Spleen (tissue), 11 donors: ENCODE measurements around the gene PHC2. TPM values are rescaled to one million over a fixed set of nuclear protein-coding genes. Genes with fewer than 3 reads are reported as not detected.

ENCODE experiments used
- DNase-seq: peaks from one replicate; pipeline ENCODE4 v3.0.0-alpha.2; 2020
- H3K27ac ChIP-seq, 8 donors: fragments of 200-600 bp; sonication (generic) in 7 of 8; 1 replicate in 4 of 8; 2 replicates in 4 of 8; pipeline versions ENCODE4 v1.5.0 to v1.8.0; 2016 to 2021; ENCODE audit warnings: inconsistent platforms in 4 of 8, mild to moderate bottlenecking in 4 of 8, moderate library complexity in 1 of 8
- H3K27me3 ChIP-seq, 7 donors: fragments of 200-600 bp; sonication (generic) in 6 of 7; replicated peaks in 1 of 7; 1 replicate in 4 of 7; 2 replicates in 3 of 7; pipeline versions ENCODE4 v1.5.0 to v1.8.0; 2016 to 2021; ENCODE audit warnings: inconsistent platforms in 3 of 7, mild to moderate bottlenecking in 1 of 7
- H3K36me3 ChIP-seq, 6 donors: fragments of 200-600 bp; sonication (generic) in 5 of 6; 1 replicate in 4 of 6; 2 replicates in 2 of 6; pipeline versions ENCODE4 v1.5.0 to v1.8.0; 2016 to 2021; ENCODE audit warnings: inconsistent platforms in 2 of 6
- H3K4me1 ChIP-seq, 6 donors: fragments of 200-600 bp; sonication (generic) in 5 of 6; 1 replicate in 3 of 6; 2 replicates in 3 of 6; pipeline versions ENCODE4 v1.5.0 to v1.8.0; 2016 to 2021; ENCODE audit warnings: inconsistent platforms in 3 of 6
- H3K4me3 ChIP-seq, 8 donors: fragments of 200-600 bp; sonication (generic) in 7 of 8; 1 replicate in 4 of 8; 2 replicates in 4 of 8; pipeline versions ENCODE4 v1.5.0 to v1.8.0; 2016 to 2021; ENCODE audit warnings: inconsistent platforms in 4 of 8, mild to moderate bottlenecking in 4 of 8, moderate library complexity in 2 of 8
- H3K9me3 ChIP-seq, 8 donors: fragments of 200-600 bp; sonication (generic) in 7 of 8; 1 replicate in 4 of 8; 2 replicates in 4 of 8; pipeline versions ENCODE4 v1.5.0 to v1.8.0; 2016 to 2021; ENCODE audit warnings: inconsistent platforms in 4 of 8
- POLR2A ChIP-seq, 3 donors: fragments of 450-650 bp; IDR thresholded peaks; one replicate each; pipeline ENCODE4 v1.5.1; 2017; ENCODE audit warnings: antibody characterized with exemption in 3 of 3, mild to moderate bottlenecking in 1 of 3
- POLR2AphosphoS5 ChIP-seq, 3 donors: sonication (generic); formaldehyde crosslinking; IDR thresholded peaks; one replicate each; pipeline ENCODE4 v1.5.1; 2017; ENCODE audit warnings: antibody characterized with exemption in 3 of 3
- WGBS, 5 donors: extraction: QIAGEN DNeasy Blood & Tissue Kit in 3 of 5; methylation state at CpG; one replicate each; pipeline versions ENCODE4 v1.1.5 to v1.1.7; 2013 to 2018; 5-methylcytosine and 5-hydroxymethylcytosine counted together
- intact Hi-C: fragments of 100-400 bp; cut with DNase I; formaldehyde crosslinking; loops from one replicate; pipeline ENCODE4 v1.15.0; 2023; ENCODE audit warnings: low total_unique reads
- polyA plus RNA-seq, 3 donors: library from polyadenylated mRNA; stranded (reverse); fragments of 200-250 nt; gene quantifications; one replicate each; pipeline ENCODE4 v1.2.1, GENCODE V29; 2013
- total RNA-seq, 7 donors: library from RNA; depleted of rRNA in 3 of 7; stranded (reverse); fragments of >200 nt in 3 of 7; fragmentation: NEBNext Ultra II Directional in 4 of 7; extraction: Animal tissue kit (Norgen Biotek cat#: 25700) in 4 of 7; gene quantifications; one replicate each; pipeline versions ENCODE4 v1.1.0 to v1.2.1, GENCODE V29; 2016 to 2021
- TF ChIP-seq, protein P1 (sequence below), 11 experiments: fragments of 200-600 bp in 7 of 11; fragments of 450-650 bp in 4 of 11; sonication (generic) in 4 of 11; IDR thresholded peaks in 8 of 11; conservative IDR thresholded peaks in 3 of 11; 1 replicate in 7 of 11; 2 replicates in 4 of 11; pipeline versions ENCODE4 v1.4.0 to v1.8.0; 2016 to 2021; ENCODE audit warnings: antibody characterized with exemption in 11 of 11, inconsistent platforms in 4 of 11, mild to moderate bottlenecking in 1 of 11
- donor health status: healthy with polysubstance abuse.
- donor health status: DM: no; HTN: no; CAD: no; lungs with moderate emphysema.
- donor health status: DM: no; HTN: no; CAD: no.
- donor health status: Bipolar disorder and iron deficiency.
- donor health status: healthy.
- donor health status: DM: no; HTN: no; CAD: no.
- donor health status: DM: yes; HTN: yes; CAD: no.

The PHC2 gene
- total and polyA plus RNA-seq, 10 donors, result 51.1 to 272 (median 136) TPM

DNA sequence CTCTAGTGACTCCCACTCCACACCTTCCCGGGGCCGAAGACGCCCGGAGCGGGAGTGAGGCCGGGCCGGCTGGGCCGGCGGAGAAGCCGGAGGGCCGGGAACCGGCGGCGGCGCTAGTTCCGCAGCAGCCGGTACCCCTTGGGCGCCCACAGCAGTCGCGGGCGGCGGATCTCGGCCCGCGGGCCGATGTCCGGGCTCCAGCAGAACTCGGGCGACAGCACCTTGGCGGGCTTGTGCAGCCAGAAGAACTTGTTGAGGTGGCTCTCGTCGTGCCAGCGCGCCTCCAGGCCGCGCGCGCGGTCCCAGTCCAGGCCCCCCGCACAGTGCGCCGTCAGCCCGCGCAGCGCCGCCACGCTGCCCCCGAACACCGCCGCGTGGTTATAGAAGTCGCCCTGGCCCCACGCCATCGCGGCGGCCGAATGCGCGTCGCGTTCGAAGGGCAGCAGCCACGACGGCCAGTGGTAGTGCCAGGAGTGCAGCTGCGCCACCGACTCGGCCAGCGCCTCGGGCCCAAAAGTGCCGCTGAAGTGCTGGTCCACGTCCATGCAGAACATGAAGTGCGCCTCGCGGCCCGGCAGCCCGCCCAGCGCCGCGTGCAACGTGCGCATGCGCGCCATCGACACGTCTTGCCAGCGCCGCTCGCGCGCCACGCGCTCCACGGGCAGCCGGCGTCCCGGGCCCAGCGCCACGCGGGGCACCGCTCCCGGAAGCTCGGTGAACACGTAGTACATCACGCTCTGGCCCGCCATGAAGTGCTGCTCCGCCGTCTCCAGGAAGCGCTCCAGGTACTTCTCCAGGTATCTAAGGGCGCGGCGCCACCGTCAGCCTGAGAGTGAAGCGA lies 124.0 kb downstream of the PHC2 start:
- peak in 2 of 3 donors; percentile 23 to 63 for TF ChIP-seq POLR2AphosphoS5 (IDR thresholded peaks at IDR 0.05)
- TF ChIP-seq, protein P1, sequence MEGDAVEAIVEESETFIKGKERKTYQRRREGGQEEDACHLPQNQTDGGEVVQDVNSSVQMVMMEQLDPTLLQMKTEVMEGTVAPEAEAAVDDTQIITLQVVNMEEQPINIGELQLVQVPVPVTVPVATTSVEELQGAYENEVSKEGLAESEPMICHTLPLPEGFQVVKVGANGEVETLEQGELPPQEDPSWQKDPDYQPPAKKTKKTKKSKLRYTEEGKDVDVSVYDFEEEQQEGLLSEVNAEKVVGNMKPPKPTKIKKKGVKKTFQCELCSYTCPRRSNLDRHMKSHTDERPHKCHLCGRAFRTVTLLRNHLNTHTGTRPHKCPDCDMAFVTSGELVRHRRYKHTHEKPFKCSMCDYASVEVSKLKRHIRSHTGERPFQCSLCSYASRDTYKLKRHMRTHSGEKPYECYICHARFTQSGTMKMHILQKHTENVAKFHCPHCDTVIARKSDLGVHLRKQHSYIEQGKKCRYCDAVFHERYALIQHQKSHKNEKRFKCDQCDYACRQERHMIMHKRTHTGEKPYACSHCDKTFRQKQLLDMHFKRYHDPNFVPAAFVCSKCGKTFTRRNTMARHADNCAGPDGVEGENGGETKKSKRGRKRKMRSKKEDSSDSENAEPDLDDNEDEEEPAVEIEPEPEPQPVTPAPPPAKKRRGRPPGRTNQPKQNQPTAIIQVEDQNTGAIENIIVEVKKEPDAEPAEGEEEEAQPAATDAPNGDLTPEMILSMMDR (IDR thresholded peaks at IDR 0.05 in 8 of 11, conservative IDR thresholded peaks at IDR 0.05 in 3 of 11), result no peak
- Histone ChIP-seq H3K36me3 (peaks cover 0 to under 1% (median 0%) of the 10 kb centered on the region in 6 donors), H3K27me3 (peaks cover 0 to 27% (median 11%) of the 10 kb centered on the region in 7 donors), H3K9me3 (no peaks in the 10 kb centered on the region), H3K27ac (no peak overlapping the region), H3K4me3 (peak overlapping the region in 7 of 8 donors; percentile 4 to 58 (median 25)), H3K4me1 (peaks cover 8 to 29% (median 17%) of the 10 kb centered on the region in 6 donors)
- intact Hi-C loops, result no loop called here
- DNase-seq, result peak; percentile 75
- WGBS, 5 donors, result 13 to 76% (median 20%) methylated on average over 9 to 113 of the region's 113 CpGs

DNA sequence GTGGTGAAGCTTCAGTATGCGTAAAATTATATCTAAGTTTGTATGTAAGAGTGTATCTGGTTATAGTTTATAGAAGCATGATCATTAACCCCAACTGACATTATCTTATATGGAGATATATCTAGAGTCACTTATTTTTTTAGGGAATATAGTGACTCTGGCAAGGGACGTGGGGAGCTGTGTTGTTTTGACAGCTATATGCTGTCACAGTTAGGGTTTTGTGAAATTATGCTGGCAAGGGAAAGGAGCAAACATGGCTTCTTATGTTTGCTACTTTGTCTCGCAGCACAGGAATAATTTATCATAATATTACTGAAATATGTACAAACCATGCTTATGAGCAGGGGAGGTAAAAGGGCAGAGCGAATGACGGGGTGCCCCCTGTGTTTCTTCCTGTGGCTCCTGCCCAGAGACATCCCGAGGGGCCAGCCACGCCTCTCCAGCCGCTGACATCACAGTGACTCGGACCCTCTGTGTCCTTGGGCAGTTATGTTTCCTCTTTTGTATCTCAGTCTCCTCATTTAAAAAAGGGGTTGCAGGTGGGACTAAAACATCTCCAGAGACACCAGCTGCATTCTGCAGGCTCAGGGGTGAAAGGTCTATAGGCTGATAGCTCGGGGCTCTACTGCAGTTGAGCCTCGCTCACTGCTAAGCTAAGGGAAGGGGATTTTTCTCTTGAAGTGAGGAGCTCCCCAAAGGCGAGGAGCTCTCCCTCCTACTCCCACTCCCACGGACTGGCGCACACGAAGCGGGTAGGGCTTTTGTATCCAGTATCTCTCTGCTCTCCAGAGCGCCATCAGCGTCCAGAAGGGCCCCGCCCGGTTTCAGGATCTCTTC lies 124.9 kb downstream of the PHC2 start:
- 50 to 61% (median 53%) methylated on average over 16 to 20 of the region's 20 CpGs for WGBS, 5 donors
- peak; percentile 41 for DNase-seq
- TF ChIP-seq, protein P1 (IDR thresholded peaks at IDR 0.05 in 8 of 11, conservative IDR thresholded peaks at IDR 0.05 in 3 of 11), result no peak
- TF ChIP-seq POLR2AphosphoS5 (IDR thresholded peaks at IDR 0.05) (no peak), POLR2A (IDR thresholded peaks at IDR 0.05) (no peak)

DNA sequence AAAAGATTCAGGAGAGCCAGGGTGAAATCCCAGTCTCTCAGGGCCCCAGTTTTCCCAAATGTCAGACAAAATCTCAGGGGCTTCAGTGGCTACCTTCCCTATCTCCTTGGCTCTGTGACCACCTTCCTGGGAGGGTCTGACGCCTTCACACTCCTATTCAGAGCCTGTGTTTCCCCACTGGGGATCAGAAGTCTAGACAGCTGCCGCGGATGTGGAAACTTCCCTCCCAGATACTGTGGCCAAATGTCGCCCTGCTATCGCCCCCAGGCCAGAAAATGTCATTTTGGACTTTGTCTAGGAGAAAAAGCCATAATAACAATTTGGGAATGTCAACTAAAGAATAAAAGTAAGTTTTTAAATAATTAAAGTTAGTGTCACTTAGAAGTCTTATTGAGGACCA lies 125.9 kb downstream of the PHC2 start:
- TF ChIP-seq POLR2AphosphoS5 (IDR thresholded peaks at IDR 0.05) (no peak), POLR2A (IDR thresholded peaks at IDR 0.05) (no peak)
- TF ChIP-seq, protein P1 (IDR thresholded peaks at IDR 0.05 in 8 of 11, conservative IDR thresholded peaks at IDR 0.05 in 3 of 11), result no peak
- Histone ChIP-seq H3K27ac (no peak overlapping the region), H3K9me3 (no peaks in the 10 kb centered on the region), H3K4me1 (peaks cover 8 to 47% (median 19%) of the 10 kb centered on the region in 6 donors), H3K27me3 (peaks cover 0 to 27% (median 11%) of the 10 kb centered on the region in 7 donors), H3K4me3 (no peak overlapping the region), H3K36me3 (peaks cover 0 to 9% (median 0%) of the 10 kb centered on the region in 6 donors)
- WGBS, 5 donors, result 71 to 97% (median 85%) methylated on average over 5 of the region's 5 CpGs
- peak; percentile 34 for DNase-seq
- intact Hi-C loops, result no loop called here

More for the DNA sequence above, 124.9 kb downstream of the PHC2 start:
- Histone ChIP-seq H3K27me3 (peaks cover 0 to 27% (median 11%) of the 10 kb centered on the region in 7 donors), H3K27ac (no peak overlapping the region), H3K4me3 (peak overlapping the region in 4 of 8 donors; percentile 25 to 58 (median 30)), H3K36me3 (peaks cover 0 to 8% (median 0%) of the 10 kb centered on the region in 6 donors), H3K4me1 (peaks cover 8 to 37% (median 17%) of the 10 kb centered on the region in 6 donors), H3K9me3 (no peaks in the 10 kb centered on the region)
- intact Hi-C loops, result no loop called here
